Psoas muscle (tissue), 8 donors: ENCODE measurements around the gene TMEFF1. TPM values are rescaled to one million over a fixed set of nuclear protein-coding genes. Genes with fewer than 3 reads are reported as not detected.

Experiments used
- ATAC-seq, 4 donors: fragments of 200-7000 bp; cut with Tn5 transposase; one replicate each; pipeline ENCODE4 v1.9.1; 2020; ENCODE audit warnings: moderate library complexity in 3 of 4, mild to moderate bottlenecking in 2 of 4
- DNase-seq, 2 donors: peaks; one replicate each; pipeline ENCODE4 v3.0.0-alpha.2; 2020
- H3K27ac ChIP-seq: fragments of 200-600 bp; one replicate; pipeline ENCODE4 v1.8.0; 2022
- H3K27me3 ChIP-seq, 3 donors: fragments of 200-600 bp in 1 of 3; one replicate each; pipeline versions ENCODE4 v1.6.1 to v1.8.0; 2013 to 2022; ENCODE audit warnings: low read length in 2 of 3, mild to moderate bottlenecking in 2 of 3, moderate library complexity in 1 of 3; ENCODE audit not compliant: insufficient read depth in 3 of 3
- H3K36me3 ChIP-seq, 2 donors: fragments of 200-600 bp in 1 of 2; one replicate each; pipeline versions ENCODE4 v1.6.1 to v1.8.0; 2013 to 2022; ENCODE audit warnings: low read depth in 1 of 2, mild to moderate bottlenecking in 1 of 2, moderate library complexity in 1 of 2; ENCODE audit not compliant: insufficient read depth in 1 of 2
- H3K4me1 ChIP-seq: fragments of 200-600 bp; one replicate; pipeline ENCODE4 v1.8.0; 2022
- H3K4me3 ChIP-seq: fragments of 200-600 bp; one replicate; pipeline ENCODE4 v1.8.0; 2022; ENCODE audit warnings: mild to moderate bottlenecking
- H3K9me3 ChIP-seq: fragments of 200-600 bp; one replicate; pipeline ENCODE4 v1.8.0; 2022
- WGBS, 3 donors: extraction: QIAGEN DNeasy Blood & Tissue Kit; methylation state at CpG; one replicate each; pipeline versions ENCODE4 v1.1.6 to v1.1.7; 2013; 5-methylcytosine and 5-hydroxymethylcytosine counted together
- intact Hi-C, 2 donors: fragments of 100-400 bp; cut with DNase I; formaldehyde crosslinking; loops; one replicate each; pipeline versions ENCODE4 v1.11.0 to v1.14.2; 2022
- polyA plus RNA-seq, 3 donors: library from polyadenylated mRNA; stranded (reverse); fragments of 200-250 nt; gene quantifications; one replicate each; pipeline ENCODE4 v1.2.3, GENCODE V29; 2013
- total RNA-seq, 4 donors: library from RNA; stranded (reverse); fragmentation: NEBNext Ultra II Directional in 2 of 4; extraction: Animal tissue kit (Norgen Biotek cat#: 25700) in 2 of 4; gene quantifications; one replicate each; pipeline versions ENCODE4 v1.2.1 to v1.2.4, GENCODE V29; 2021 to 2023
- TF ChIP-seq, protein P1 (sequence below): fragments of 200-600 bp; IDR thresholded peaks from one replicate; pipeline ENCODE4 v1.8.0; 2022; ENCODE audit warnings: antibody characterized with exemption
- donor health status: healthy with polysubstance abuse.
- donor health status: DM: no; HTN: no; CAD: no; lungs with moderate emphysema.
- donor health status: Bipolar disorder and iron deficiency.
- donor health status: healthy.
- donor health status: DM: yes; HTN: yes; CAD: no.
- donor health status: DM: no; HTN: no; CAD: no.
- donor health status: DM: no; HTN: no; CAD: no.
- donor health status: DM: yes; HTN: yes; CAD: no.

TMEFF1 gene
- total and polyA plus RNA-seq, 7 donors, result 0.07 to 0.56 (median 0.29) TPM; not detected in 2

- Histone ChIP-seq H3K36me3 (no peaks in the 10 kb centered on the region), H3K4me1 (no peaks in the 10 kb centered on the region), H3K27ac (no peak overlapping the region), H3K9me3 (no peaks in the 10 kb centered on the region), H3K27me3 (no peaks in the 10 kb centered on the region), H3K4me3 (no peak overlapping the region)
- TF ChIP-seq, protein P1, sequence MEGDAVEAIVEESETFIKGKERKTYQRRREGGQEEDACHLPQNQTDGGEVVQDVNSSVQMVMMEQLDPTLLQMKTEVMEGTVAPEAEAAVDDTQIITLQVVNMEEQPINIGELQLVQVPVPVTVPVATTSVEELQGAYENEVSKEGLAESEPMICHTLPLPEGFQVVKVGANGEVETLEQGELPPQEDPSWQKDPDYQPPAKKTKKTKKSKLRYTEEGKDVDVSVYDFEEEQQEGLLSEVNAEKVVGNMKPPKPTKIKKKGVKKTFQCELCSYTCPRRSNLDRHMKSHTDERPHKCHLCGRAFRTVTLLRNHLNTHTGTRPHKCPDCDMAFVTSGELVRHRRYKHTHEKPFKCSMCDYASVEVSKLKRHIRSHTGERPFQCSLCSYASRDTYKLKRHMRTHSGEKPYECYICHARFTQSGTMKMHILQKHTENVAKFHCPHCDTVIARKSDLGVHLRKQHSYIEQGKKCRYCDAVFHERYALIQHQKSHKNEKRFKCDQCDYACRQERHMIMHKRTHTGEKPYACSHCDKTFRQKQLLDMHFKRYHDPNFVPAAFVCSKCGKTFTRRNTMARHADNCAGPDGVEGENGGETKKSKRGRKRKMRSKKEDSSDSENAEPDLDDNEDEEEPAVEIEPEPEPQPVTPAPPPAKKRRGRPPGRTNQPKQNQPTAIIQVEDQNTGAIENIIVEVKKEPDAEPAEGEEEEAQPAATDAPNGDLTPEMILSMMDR, result no peak
- intact Hi-C loops, result loop anchor here in 1 of 2 donors (5.0 kb wide), 1 partner anchor 45 kb away; no protein-coding TSS in a partner anchor
- DNase-seq, result no peak
- 96 to 99% (median 98%) methylated on average over 3 of the region's 3 CpGs for WGBS, 3 donors
- ATAC-seq, result no peak
These were observed 84.1 kb downstream of the TMEFF1 start for GRCh38 chr9:100557053-100557452.

DNA sequence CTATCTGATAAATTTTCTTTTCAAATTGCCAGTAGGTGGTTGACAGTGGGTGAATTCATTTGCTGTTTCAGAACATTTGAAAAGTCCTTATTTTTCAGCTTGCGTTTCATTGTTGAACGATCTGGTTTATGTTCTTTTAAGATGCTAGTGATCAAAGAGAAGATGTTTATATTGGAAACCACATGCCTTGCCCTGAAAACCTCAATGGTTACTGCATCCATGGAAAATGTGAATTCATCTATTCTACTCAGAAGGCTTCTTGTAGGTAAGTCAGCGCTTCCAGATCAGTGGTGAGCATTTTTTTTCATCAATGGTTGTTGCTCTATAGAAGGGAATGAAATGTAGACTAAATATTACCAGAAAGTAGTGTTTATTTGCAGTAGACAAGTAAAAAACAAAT is 88.3 kb downstream of the TMEFF1 start:
- Histone ChIP-seq H3K27ac (no peak overlapping the region), H3K27me3 (no peaks in the 10 kb centered on the region), H3K4me1 (peaks cover 3% of the 10 kb centered on the region), H3K9me3 (no peaks in the 10 kb centered on the region), H3K4me3 (no peak overlapping the region), H3K36me3 (no peaks in the 10 kb centered on the region)
- 92 to 96% (median 92%) methylated on average over 3 of the region's 3 CpGs for WGBS, 3 donors
- ATAC-seq, result no peak
- TF ChIP-seq, protein P1, result no peak
- intact Hi-C loops, result no loop called here
- no peak for DNase-seq

GRCh38 chr9:100567856-100568255 is 94.9 kb downstream of the TMEFF1 start:
- intact Hi-C loops, result no loop called here
- Histone ChIP-seq H3K36me3 (no peaks in the 10 kb centered on the region), H3K4me1 (peaks cover 3% of the 10 kb centered on the region), H3K4me3 (no peak overlapping the region), H3K27me3 (no peaks in the 10 kb centered on the region), H3K27ac (no peak overlapping the region), H3K9me3 (no peaks in the 10 kb centered on the region)
- ATAC-seq (no peak), DNase-seq (no peak)
- 70 to 85% (median 75%) methylated on average over 3 of the region's 3 CpGs for WGBS, 3 donors
- TF ChIP-seq, protein P1, result no peak

DNA sequence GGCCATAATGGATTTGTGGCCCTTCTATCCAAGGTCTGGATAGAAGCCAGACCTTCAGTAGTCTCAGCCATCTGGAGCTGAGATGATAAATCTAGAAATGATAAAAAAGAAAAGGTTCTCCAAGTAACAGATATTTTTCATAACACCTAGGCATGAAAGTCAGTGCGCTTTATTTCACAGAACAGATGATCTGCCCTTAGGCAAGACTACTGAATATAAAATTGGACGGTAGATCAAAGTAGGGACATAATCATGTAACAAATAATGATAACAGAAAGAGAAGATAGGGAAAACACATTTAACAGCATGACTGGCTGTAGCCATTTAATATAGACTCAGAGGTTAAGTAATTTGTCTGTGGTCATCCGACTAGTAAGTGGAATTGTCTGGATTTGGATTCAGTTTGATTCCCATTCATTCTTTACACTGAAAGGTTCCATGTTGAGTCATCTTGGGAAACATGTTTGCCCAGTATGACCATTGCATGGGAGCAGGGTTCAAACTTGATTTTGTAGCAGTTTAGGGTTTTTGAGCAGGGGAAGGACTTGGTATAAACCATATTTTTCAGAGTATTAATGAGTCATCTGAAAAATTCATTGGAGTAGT is 100.8 kb downstream of the TMEFF1 start:
- Histone ChIP-seq H3K27ac (no peak overlapping the region), H3K9me3 (no peaks in the 10 kb centered on the region), H3K4me3 (no peak overlapping the region), H3K27me3 (no peaks in the 10 kb centered on the region), H3K36me3 (no peaks in the 10 kb centered on the region), H3K4me1 (peaks cover 12% of the 10 kb centered on the region)
- no peak for ATAC-seq
- DNase-seq, result no peak
- TF ChIP-seq, protein P1, result no peak
- intact Hi-C loops, result no loop called here
- 78 to 88% (median 83%) methylated on average over 3 of the region's 3 CpGs for WGBS, 3 donors

GRCh38 chr9:100575006-100575405 is 102.1 kb downstream of the TMEFF1 start:
- Histone ChIP-seq H3K36me3 (no peaks in the 10 kb centered on the region), H3K4me1 (peaks cover 12% of the 10 kb centered on the region), H3K27me3 (no peaks in the 10 kb centered on the region), H3K9me3 (no peaks in the 10 kb centered on the region), H3K27ac (peak overlapping the region; percentile 88), H3K4me3 (no peak overlapping the region)
- TF ChIP-seq, protein P1, result no peak
- WGBS, 3 donors, result 53 to 80% (median 66%) methylated on average over 4 of the region's 4 CpGs
- ATAC-seq (no peak), DNase-seq (no peak)
- intact Hi-C loops, result no loop called here
